HG02938 (cell line): Measurements from ENCODE around the gene HMCES.

Experiments
- ATAC-seq: cut with Tn5 transposase; IDR thresholded peaks from one replicate; pipeline ENCODE4 v1.9.1; 2021; ENCODE audit warnings: mild to moderate bottlenecking, moderate library complexity; ENCODE audit not compliant: unreplicated experiment

Gene HMCES

GRCh38 chr3:129278439-129278965 lies at the start of gene HMCES:
Gene HMCES, plus strand, starts transcription at chr3:129278870. Its CDS starts 863 bp downstream, at chr3:129279733.
- ATAC-seq: peak; percentile 39

DNA sequence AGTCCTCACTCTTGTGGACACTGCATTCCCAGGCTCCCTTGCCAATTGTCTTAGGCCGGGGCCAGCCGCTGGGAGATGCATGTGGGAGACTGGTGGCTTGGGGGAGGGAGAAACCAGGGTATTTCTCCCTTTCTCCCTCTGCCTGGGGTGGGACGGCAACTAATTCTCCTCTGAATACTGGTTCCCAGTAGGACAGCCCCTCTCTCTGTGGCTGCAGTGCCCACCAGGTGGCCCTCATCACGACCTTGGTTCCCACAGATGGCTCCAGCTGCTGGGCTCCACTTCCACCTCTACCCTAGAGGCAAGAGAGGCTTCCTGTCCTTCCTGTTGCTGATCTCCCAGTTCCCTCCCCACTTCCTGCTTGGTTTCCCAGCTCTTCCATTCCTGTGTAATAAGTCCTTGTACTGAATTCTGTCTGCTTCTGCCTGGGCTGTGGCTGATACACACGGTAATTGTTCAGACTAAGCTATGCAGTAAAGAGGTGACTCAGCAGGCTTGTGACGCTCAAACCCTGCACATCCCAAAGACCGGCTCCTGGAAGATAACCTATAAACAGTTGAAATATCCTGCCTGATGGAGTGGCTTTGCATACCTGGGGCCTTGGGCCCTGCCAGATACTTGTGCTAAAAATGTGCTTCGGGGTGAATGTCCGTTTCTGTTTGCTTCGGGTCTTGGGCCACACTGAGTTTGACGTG lies 49.6 kb upstream of the HMCES start:
- no peak for ATAC-seq

- no peak for ATAC-seq
These were observed 48.2 kb upstream of the HMCES start for GRCh38 chr3:129230311-129231019.

- ATAC-seq: no peak
These were observed 47.1 kb upstream of the HMCES start for GRCh38 chr3:129231331-129232119.

GRCh38 chr3:129233538-129233937 lies 45.1 kb upstream of the HMCES start:
- ATAC-seq: peak; percentile 89

- ATAC-seq: no peak
These were observed 44.2 kb upstream of the HMCES start for GRCh38 chr3:129234441-129234840.

DNA sequence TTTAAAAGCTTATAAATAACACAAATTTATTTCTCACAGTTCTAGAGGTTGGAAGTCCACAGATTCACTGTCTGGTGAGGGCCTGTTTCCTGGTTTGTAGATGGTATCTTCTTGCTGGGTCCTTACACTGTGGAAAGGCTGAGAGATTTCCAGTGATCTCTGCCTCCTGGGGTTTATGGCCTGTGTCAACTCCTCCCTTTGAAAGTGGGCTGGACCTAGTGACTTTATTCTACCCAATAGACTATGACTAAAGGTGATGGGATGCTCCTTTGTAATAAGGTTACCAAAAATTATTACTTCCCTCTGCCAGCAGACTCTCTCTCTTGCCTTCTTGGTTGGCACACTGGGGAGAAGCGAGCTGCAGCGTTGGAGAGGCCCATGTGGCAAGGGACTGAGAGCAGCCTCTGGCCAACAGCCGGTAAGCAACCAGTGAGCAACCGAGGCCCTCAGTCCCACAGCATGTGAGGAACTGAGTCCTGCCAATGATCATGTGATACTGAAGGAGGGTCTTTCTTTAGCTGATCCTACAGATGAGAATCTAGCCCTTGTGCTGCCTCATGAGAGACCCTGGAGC lies 43.2 kb upstream of the HMCES start:
- no peak for ATAC-seq

GRCh38 chr3:129238945-129239705 lies 39.5 kb upstream of the HMCES start:
- ATAC-seq: no peak

DNA sequence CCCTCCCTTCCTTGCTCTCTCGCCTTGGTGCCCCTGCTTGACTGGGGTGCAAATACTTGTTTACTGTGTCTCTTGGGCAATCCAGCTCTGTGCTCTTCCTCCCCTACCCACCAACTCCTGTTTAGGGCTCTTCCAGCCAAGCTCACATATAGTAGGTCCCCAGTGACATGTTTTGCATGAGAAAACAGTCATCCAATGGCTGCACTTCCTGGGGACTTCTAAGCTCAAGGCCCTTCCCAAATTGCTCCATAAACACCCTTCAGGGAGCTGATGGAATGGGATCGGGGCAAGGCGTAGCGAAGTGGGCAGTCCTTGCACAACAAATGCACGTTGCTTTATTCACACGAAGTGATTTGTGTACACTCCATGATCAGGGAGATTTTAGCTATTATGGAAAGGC lies 38.7 kb upstream of the HMCES start:
- no peak for ATAC-seq

DNA sequence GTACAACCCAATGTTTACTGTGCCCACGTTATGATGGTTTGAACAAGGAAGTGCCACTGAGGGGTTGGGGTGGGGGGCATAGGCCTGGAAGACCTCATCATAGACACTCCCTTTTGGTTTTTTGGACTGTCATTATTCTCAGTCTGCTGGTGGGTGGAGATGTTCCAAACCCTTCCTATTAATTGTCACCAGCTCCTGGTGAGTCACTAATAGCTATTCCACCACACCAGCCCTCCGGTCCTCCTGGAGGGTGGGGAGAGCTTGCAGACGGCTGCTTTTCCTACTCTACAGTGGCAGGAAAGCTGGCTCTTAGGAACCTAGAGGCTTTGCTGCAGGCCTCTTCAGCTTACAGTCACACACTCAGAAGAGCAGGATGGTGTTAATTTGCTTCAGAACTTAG lies 38.2 kb upstream of the HMCES start:
- no peak for ATAC-seq

GRCh38 chr3:129245141-129245540 lies 33.5 kb upstream of the HMCES start:
- no peak for ATAC-seq

DNA sequence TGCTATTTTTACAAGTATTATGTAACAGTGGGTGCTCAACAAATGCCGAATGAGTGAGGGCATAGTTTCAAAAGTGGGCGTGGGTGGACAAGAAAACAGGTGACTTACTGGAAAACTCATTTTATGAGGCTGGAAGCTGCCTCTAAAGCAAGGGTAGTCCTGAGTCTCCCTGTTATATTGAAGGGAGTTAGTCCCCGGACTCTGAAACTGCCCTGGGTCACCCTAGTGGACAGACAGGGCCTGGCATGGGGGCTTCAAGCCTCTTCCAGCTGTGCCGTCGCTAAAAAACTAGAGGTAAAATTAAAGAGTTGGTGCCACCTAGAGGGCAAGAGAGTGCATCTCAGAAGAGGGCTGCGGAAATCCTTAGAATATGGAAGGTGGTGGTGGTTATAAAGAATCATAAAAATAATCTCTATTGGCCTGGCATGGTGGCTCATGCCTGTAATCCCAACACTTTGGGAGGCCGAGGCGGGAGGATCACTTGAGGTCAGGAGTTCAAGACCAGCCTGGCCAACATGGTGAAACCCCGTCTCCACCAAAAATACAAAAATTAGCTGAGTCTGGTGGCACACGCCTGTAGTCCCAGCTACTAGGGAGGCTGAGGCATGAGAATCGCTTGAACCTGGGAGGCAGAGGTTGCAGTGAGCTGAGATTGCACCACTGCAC lies 32.9 kb upstream of the HMCES start:
- peak; percentile 66 for ATAC-seq

GRCh38 chr3:129246636-129247035 lies 32.0 kb upstream of the HMCES start:
- no peak for ATAC-seq

DNA sequence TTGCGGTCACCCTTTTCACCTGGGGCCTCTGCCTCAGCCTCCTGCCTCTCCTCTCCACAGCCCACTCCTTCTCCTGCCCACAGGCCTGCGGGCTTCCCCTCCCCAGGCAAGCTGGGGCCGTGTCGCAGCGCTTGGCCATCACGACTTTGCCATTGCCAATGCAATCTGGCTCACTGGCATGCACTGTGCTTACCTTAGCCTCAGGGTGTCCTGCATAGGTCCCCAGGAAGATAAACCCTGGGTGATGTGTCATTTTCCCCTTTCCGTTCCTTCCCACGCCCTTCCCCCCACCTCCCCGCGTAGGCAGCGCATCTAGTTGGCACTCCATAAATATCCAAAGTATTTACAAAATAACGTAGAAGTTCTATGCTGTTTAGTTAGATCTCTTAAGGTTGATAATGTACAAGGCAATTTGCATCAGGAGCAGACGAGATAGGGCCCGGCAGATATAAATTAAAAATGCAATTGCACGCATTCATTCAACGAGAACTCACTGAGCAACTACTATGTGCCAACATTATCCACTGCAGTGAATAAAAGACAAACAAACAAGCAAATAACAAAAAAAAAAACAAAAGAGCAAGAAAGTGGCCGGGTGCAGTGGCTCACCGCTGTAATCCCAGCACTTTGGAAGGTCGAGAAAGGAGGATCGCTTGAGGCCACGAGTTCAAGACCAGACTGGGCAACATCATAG lies 30.2 kb upstream of the HMCES start:
- no peak for ATAC-seq

- peak; percentile 78 for ATAC-seq
These were observed 29.2 kb upstream of the HMCES start, which contains the start of gene COPG1 for GRCh38 chr3:129249284-129250065. Gene COPG1, plus strand, starts transcription at chr3:129249606. Its CDS starts 104 bp downstream, at chr3:129249710.

DNA sequence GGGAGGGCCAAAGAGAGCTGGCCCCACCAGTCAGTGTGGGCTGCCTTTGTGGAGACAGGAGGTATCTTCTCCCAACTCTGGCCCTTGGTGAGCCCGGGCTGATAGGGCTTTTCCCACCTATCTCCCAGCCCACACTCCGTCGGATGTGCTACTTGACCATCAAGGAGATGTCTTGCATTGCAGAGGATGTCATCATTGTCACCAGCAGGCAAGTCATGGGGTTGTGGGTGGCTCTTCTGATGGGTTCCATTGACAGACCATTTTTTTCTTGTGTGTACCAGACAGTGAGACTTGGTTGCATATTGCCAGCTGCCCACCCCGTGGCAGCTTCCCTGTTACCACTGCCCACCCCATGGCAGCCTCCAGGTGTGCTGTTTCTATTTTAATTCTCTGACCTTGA lies 25.9 kb upstream of the HMCES start:
- no peak for ATAC-seq

DNA sequence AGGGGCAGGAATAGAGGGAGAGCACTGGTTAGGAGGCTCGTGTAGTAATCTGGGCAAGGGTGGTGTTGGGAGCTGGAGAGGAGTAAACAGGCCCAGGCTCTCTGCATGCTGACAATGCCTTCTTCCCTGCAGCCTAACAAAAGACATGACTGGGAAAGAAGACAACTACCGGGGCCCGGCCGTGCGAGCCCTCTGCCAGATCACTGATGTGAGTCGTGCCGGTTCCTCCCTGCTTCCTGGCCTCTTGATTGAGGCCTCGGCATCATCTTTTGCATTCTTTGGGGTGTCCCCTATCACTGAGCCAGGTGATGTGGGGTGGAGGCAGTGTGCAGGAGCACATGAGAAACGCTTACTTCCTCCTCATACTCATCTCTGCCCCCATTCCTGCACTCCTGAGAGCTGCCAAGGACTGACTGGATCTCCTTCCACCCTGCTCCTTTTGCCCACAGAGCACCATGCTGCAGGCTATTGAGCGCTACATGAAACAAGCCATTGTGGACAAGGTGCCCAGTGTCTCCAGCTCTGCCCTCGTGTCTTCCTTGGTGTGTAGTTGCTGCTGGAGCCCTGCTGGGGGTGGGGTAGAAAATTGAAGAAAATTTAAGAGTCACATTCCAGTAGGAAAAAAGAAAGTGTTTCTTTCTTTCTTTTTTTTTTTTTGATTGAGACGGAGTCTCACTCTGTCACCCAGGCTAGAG lies 24.0 kb upstream of the HMCES start:
- ATAC-seq: no peak

- ATAC-seq: no peak
These were observed 22.4 kb upstream of the HMCES start for GRCh38 chr3:129256270-129256669.
